ENCODE data around the gene PPP2R2B.
A peak's percentile ranks its signal among the peaks of the same experiment; 100 is the strongest.

Gene PPP2R2B

GRCh38 chr5:146821732-146822131 lies 56.8 kb downstream of the PPP2R2B start:
- DNase-seq = no peak

DNA sequence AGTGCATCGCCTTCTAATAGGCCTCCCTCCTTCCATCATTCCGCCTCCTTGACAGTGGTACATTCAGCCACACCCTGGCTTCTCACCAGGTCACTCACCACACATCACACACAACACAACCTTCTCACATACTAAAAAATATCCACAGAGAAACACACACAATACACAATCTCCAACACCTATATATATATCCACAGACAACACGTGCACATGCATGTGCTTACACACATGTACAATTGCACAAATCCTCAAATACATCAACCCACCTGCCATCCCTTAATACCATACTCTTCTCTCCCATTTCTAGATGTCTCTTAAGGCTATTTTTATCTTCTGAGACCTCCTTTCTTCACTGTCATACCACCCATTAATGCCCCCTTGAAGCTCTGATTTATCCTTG lies 57.6 kb downstream of the PPP2R2B start:
- DNase-seq = no peak

DNA sequence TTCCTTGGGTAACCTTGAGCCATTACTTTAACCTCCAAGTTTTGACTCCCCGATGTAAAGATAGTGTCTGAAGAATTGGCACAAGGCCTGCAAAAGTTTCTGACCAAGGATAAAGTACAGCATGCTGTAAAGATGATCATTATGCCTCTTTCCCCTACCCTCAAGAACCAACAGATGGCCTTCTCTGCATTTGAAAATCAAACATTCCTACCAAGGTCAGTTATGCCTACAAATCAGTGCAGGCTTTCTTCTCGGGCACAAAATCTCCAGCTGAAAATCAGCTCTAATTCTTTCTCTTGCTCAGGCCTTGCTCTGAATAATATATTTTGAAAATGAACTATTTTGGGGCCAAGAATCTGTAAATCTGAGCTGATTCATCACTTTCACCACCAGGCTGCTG lies 59.7 kb downstream of the PPP2R2B start:
- no peak for DNase-seq

- DNase-seq = no peak
These were observed 60.6 kb downstream of the PPP2R2B start for GRCh38 chr5:146817973-146818372.

DNA sequence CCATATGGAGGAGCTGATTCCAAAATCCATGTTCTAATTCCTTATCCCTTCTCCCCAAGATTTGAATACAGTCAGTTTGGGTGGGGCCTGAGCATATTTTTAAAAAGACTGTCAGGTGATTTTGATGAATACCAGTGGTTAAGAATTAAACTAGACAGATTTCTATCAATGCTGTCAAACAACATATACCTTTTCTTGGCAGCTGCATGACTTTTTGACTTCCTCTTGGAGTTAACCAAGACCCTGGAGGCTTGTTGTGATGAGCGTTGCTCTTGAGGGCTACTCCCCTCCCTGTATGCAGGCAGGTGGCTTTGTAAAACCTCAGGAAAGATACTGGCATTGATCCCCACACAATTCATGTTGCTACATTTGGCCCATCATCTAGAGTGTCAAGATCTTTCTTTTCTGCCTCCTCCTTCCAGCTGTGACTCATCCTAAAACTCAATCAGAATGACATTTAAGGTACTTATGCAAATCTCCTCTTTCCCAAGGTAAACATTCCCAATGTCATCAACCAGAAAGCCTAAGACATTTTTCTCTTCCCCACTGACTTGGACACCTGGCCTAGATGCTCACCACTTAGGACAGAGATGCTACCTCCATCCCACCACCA lies 61.7 kb downstream of the PPP2R2B start:
- no peak for DNase-seq

DNA sequence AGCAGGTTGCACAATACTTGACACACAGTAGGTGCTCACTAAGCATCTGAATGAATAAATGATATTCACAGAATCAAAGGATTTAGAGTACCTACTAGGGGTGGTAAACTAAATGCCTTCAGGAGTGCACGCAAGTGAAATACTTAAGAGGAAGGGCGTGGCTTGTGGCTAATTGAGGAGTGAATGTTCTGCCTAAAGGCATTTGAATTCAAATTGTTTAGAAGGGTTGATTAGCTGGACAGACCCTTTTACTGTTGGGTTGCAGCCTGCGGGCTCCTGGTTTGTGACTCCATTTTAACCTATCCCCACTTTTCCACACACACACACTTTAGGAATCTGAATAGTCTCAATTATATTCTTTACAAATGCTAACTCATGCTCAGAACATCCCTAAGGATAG lies 63.1 kb downstream of the PPP2R2B start:
- no peak for DNase-seq

DNA sequence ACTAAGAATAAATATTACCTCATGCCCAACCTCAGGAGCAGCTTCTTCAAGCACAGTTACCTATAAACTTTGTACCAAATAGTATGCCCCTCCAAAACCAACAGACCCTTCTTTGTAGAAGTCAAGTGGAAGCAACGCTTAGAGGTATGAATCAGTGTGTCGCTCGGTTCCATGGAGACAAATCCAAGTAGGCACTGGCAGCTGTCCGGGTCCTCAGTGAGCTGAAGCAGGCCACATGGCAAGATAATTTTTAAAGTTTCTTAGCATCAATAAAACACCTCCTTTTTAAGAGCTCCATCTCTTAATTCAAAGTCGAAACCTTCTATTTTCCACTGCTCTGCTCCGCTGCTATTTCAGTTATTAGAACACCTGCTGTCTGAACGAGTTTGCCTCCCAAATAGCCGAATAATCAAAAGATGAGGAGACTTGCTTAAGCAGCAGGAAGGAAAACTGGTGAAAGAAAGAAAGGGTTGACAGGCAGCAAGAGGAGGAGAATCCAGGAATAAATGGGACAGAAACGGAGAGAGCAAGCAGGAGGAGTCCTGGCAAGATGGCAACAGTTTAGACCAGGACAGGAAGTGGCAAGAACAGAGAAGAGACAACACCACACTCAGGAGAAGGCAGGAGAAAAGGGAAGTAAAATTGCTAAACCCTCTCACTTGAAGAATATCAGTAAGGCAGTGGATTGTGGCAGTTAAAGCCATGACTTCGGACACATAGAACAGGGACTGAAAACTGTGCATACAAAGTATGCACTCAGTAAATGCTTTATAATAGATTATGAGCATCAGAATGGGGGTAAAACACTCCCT lies 65.0 kb downstream of the PPP2R2B start:
- no peak for DNase-seq

- no peak for DNase-seq
These were observed 73.5 kb downstream of the PPP2R2B start for GRCh38 chr5:146805081-146805480.

DNA sequence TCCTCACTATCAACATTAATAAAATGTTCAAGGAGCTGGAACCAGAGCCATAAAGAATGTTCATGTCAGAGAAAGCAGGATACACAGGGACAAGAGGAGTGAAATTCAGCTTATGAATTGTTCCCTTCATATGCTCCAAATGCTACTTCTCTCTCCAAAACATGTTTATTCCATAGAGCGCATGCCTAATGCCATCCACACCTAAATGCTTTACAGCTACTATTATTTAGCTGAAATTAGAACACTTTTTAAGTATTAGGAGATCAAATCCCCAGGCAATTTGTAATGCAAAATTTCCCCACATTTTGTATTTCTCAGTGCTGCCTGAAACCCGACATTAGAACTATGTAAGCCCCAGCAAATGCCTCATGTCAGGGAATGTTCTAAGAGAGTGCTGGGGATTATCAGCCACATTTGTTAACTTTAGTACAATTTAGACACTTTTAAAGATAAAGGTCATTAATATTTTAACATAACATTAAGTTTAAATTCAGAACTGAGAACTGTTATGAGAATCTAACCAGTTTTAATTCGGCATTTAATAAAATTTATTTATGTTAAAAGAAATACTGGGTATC lies 75.5 kb downstream of the PPP2R2B start:
- DNase-seq = no peak

GRCh38 chr5:146799671-146800070 lies 78.9 kb downstream of the PPP2R2B start:
- DNase-seq = no peak

DNA sequence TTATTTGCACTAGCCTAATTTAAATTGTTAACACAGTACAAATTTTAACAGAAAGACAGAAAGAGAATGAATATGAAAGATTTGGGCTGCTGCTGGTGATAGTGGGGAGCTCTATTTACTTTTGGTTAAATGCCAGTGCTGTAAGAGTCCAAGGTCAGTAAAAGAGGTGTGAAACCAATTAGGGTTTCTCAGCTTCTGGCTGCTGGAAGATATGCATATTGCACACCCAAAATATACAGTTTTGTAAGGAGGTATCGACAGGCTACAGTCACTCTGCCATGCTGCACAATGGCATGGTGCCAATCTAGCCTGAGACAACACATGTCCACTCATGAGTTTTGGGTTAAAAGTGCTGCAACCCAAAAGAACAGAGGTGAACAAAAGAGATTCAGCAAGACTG lies 79.3 kb downstream of the PPP2R2B start:
- DNase-seq = no peak

GRCh38 chr5:146797658-146798057 lies 80.9 kb downstream of the PPP2R2B start:
- peak; percentile 72 for DNase-seq

- DNase-seq = no peak
These were observed 81.6 kb downstream of the PPP2R2B start for GRCh38 chr5:146796911-146797310.

DNA sequence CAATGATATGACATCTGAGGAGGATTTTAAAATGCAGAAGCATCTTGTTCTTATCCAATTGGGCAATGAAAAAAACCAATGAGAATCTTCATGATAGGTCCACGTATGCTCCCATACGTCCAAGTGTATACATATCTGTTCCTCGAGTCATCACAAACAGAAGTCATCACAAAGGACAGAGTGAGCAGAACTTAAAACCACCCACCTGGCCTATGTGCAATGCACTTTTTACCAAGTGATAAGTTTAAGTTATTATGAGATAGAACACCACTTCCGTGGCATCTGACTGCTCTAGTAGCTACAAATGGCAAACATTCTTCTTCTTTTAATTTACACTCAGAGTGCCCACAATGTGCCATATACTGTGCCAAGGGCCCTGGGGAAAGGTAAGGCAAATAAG lies 82.4 kb downstream of the PPP2R2B start:
- DNase-seq = no peak

DNA sequence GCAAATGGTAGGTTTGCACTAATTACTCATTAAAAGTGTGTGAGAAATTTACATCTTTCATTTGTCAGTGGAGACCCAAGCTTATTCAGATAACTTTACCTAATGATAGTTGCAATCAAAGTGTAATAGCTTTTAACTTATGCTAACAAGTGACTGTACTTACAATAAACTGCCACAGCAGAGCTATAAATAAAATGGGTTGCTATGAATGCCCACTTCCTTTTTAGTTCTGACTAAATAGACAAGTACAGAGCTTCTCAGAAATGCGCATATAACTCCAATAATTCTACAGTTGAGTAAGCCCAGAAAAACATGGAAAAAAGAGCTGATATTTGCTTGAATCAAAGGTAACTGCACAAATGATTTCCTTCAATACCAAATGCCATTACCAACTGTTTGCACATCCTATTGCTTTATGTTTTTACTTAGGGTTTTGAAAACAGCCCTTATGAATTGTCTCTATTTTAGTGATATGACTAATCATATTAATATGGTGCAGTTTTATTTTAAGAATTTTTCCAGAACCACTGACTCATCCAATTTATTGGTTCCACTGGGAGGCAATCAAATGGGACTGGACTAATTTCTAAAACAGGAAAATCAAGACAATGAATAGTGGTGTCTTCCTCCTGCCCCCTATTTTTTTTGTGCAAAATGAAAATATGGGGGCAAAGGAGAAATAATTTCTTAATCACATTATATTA lies 84.1 kb downstream of the PPP2R2B start:
- DNase-seq = no peak

DNA sequence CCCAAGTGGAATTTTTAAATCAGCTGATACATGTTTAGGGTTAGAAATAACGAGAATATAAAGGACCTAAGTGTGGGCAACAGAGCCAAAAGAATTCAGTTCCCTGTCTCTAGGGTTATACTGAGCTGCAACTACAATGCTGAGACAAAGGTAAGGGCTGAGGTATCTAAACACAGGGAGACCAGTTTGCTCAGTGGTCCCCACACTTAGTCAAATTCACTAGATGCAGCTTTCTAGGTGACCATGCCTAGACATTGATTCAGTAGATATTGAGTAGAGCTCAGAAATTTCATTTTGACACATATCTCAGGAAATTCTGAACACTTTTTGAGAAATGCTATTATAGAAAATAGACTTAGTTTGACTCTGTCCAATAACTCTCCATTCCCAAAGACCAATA lies 84.8 kb downstream of the PPP2R2B start:
- DNase-seq = no peak

DNA sequence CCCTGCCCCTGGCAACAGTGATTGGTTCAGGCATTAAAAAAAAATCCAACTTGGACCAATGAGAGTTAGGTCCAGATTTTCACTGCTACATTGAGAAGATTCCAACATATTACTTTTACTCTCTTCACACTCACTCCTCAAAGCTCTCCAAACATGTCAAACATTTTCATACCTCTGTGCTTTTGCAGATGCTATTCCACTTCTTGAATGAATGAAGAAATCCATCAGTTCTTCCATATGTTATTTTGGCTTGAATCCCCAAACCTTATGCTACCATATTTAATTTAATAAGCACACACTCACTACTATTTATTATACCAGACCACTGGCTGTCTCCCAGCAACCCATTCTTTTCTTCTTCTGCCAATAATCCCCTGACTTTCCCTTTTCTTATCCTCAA lies 87.1 kb downstream of the PPP2R2B start:
- no peak for DNase-seq

- no peak for DNase-seq
These were observed 88.6 kb downstream of the PPP2R2B start for GRCh38 chr5:146789712-146790653.

- DNase-seq = no peak
These were observed 89.7 kb downstream of the PPP2R2B start for GRCh38 chr5:146788898-146789297.

DNA sequence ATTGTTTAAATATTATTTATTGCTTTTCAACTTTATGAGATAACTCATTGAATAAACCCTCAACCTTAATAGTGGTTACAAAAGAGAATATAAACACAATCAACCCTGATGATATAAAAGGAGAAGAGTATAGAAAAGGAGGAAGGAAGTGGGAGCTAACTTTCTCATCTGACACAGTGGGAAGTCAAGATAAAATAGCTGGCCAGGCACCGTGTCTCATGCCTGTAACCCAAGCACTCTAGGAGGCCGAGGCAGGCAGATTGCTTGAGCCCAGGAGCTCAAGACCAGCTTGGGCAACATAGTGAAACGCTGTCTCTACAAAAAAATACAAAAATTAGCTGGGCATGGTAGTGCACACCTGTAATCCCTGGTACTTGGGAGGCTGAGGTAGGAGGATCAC lies 93.5 kb downstream of the PPP2R2B start:
- no peak for DNase-seq

- DNase-seq = no peak
These were observed 97.4 kb downstream of the PPP2R2B start for GRCh38 chr5:146781157-146781556.

DNA sequence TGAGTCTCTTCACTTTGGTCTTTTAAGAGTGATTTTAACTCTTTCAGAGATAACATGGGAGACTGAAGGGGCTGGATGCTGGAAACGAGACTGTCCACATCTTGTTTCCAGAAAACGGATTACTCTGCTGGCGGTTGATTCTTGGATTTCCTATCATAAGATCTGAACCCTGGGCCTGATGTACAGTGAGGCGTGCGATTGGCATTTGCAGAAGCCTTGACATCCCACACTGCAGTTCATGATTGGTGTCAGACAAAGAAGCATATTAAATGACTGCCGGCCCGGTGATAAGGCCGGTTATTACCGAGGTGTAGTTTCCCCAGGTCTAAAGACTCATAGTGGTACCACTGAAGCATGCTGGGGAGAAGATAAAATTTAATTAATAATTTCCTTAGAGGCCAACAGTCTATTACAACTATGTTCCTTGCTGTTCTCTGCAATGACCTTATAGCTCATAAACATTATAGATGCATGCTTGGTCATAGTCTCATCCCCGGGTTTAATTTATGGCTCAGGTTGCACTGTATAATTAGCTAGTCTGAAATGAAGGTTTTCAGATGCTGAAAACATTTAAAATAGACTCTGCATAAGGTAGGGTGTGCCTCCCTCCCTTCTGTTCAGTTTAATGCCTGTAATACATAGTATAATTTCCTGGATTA lies 99.2 kb downstream of the PPP2R2B start:
- no peak for DNase-seq
